ENCODE results near the gene LIN9. TPM values are rescaled to one million over a fixed set of nuclear protein-coding genes. Genes with fewer than 3 reads are reported as not detected.

LIN9 gene
- total RNA-seq, 3 donors from 2014 or later = 1.9 to 5.6 (median 2.6) TPM

DNA sequence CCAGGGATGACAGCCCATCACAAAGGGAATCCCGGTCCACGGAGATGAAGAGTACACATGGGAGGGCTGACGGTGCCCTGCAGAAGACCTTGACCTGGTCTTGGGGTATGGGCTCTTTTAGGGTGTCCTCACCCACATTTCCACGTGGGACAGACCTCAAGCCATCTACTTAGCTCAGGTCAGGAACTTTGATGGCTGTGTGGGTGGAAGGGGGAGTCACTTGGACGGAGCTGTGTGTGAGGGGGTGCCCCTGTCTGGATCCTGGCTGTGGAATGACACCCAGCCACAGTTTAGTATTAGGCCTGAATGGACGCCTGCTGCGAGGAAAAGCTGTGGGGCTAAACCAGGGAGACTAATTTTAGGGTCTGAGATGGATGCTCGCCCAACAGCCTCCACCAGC is 96.4 kb downstream of the LIN9 start:
- DNase-seq (ENCODE audit: low spot score in 2 of 2) = no peak
- H3K27me3 ChIP-seq = no peaks in the 10 kb centered on the region
- intact Hi-C loops (cut with DNase I; ENCODE audit: low total_unique reads) = no loop called here

DNA sequence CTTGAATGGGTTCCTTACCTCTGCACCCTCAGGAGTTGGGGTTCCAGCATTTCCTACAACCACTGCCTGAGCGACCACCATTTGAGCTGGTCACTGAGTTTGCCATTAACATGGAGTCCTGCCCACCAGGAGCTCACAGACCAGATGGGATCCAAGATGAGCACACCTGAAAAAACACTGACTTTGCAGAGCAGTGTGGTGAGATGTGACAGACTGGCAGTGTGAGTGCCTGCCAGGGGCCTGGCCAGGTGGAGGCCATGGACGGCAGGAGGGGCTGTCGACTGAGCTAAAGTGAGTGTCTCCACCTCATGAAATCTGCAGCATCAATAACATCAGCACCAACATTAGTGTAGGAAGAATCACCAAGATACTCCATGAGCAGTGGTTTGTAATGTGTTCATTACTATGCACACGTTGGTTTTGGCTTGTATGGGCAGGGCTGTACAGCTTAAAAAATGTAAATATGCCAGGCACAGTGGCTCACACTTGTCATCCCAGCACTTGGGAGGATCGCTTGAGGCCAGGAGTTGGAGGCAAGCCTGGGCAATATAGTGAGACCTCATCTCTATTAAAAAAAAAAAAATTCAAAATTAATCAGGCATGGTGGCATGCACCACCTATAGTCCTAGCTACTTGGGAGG is 97.7 kb downstream of the LIN9 start:
- Histone ChIP-seq H3K27me3 (no peaks in the 10 kb centered on the region), H3K9me3 (no peaks in the 10 kb centered on the region), H3K4me3 (no peak overlapping the region), H3K27ac (no peak overlapping the region), H3K4me1 (no peaks in the 10 kb centered on the region), H3K36me3 (no peaks in the 10 kb centered on the region)
- no peak for DNase-seq (ENCODE audit: low spot score in 2 of 2)
- intact Hi-C loops (cut with DNase I; ENCODE audit: low total_unique reads) = no loop called here
- no peak for TF ChIP-seq POLR2AphosphoS5 (IDR thresholded peaks at IDR 0.05)
- TF ChIP-seq, protein P1, sequence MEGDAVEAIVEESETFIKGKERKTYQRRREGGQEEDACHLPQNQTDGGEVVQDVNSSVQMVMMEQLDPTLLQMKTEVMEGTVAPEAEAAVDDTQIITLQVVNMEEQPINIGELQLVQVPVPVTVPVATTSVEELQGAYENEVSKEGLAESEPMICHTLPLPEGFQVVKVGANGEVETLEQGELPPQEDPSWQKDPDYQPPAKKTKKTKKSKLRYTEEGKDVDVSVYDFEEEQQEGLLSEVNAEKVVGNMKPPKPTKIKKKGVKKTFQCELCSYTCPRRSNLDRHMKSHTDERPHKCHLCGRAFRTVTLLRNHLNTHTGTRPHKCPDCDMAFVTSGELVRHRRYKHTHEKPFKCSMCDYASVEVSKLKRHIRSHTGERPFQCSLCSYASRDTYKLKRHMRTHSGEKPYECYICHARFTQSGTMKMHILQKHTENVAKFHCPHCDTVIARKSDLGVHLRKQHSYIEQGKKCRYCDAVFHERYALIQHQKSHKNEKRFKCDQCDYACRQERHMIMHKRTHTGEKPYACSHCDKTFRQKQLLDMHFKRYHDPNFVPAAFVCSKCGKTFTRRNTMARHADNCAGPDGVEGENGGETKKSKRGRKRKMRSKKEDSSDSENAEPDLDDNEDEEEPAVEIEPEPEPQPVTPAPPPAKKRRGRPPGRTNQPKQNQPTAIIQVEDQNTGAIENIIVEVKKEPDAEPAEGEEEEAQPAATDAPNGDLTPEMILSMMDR (IDR thresholded peaks at IDR 0.05) = no peak
- no peak for TF ChIP-seq POLR2A (IDR thresholded peaks at IDR 0.05)

More for the DNA sequence above, 96.4 kb downstream of the LIN9 start:
- TF ChIP-seq, protein P1 (IDR thresholded peaks at IDR 0.05) = no peak
- TF ChIP-seq POLR2AphosphoS5 (IDR thresholded peaks at IDR 0.05) (no peak), POLR2A (IDR thresholded peaks at IDR 0.05) (no peak)
- no peaks in the 10 kb centered on the region for H3K9me3 ChIP-seq
- H3K4me3 ChIP-seq = no peak overlapping the region
- H3K4me1 ChIP-seq = no peaks in the 10 kb centered on the region
- H3K27ac ChIP-seq = no peak overlapping the region
- no peaks in the 10 kb centered on the region for H3K36me3 ChIP-seq

DNA sequence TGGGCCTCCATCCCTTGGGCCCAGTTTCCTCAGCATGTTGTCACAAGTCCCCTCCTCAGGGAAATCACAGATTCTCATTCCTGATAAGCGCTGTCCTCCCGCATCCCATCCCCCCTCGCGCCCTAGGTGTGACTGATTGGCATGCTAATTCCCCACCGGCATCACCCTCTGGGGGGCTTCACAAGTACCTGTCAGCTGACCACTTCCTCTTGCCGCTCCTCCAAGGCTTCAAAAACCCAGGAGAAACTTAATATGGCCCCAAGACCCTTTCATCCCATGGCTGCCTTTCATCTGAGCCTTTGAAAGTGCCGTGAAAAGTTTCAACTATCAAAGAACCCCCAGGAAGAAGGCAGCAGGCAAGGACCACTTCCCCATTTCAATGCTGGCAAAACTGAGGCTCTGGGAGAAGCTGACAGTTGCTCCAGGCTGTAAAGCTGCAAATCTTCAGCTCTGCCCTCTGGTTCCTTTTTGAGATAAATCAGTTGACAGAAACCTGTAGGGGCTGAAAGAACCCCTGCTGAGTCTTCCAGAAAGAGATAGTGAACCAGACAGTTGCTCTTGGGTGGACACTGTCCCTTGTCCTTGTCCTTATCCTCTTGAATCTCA is 98.3 kb downstream of the LIN9 start:
- Histone ChIP-seq H3K9me3 (no peaks in the 10 kb centered on the region), H3K4me1 (no peaks in the 10 kb centered on the region), H3K36me3 (no peaks in the 10 kb centered on the region), H3K27me3 (no peaks in the 10 kb centered on the region), H3K4me3 (no peak overlapping the region), H3K27ac (no peak overlapping the region)
- intact Hi-C loops (cut with DNase I; ENCODE audit: low total_unique reads) = no loop called here
- DNase-seq (ENCODE audit: low spot score in 2 of 2) = no peak
- TF ChIP-seq POLR2A (IDR thresholded peaks at IDR 0.05) (no peak), POLR2AphosphoS5 (IDR thresholded peaks at IDR 0.05) (no peak)
- TF ChIP-seq, protein P1 (IDR thresholded peaks at IDR 0.05) = no peak

DNA sequence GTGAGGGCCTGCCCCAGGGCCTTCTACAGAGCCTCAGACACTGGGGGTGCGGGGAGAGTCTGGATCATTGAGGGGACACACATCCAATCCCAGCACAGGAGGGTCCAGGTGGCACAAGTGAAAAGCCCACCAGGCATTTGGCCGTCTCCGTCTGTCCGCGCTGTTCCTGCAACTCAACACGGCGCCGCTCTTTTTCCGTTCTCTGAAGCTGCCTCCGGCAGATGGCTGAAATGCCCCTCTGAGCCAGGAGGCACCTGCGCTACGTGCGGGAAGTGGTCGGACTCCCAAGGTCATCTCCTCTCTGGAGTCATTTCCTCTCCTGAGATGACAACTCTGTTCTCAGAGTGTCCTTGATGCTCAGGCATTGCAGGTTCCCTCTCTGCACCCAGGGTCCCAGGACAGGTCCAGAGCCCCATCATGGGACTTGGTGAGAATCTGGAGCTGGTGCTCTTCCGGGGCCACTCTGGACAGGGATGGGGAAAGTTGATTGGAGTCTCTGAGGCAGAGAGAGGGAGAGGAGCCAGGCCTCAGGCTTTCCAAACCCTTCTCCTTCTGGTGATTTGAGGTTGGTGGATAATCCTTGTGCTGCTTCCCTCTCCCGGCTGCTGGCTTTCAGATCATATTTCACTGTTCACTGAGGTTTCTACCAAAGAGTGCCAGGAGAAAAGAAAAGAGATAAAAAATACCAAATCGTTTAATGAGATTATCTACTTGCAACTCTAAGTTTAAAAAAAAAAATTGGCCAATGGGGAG is 99.5 kb downstream of the LIN9 start:
- no peak for DNase-seq (ENCODE audit: low spot score in 2 of 2)
- intact Hi-C loops (cut with DNase I; ENCODE audit: low total_unique reads) = no loop called here
- H3K4me1 ChIP-seq = no peaks in the 10 kb centered on the region
- no peak overlapping the region for H3K4me3 ChIP-seq
- TF ChIP-seq, protein P1 (IDR thresholded peaks at IDR 0.05) = no peak
- TF ChIP-seq POLR2A (IDR thresholded peaks at IDR 0.05) (no peak), POLR2AphosphoS5 (IDR thresholded peaks at IDR 0.05) (no peak)
- no peaks in the 10 kb centered on the region for H3K27me3 ChIP-seq
- H3K36me3 ChIP-seq = no peaks in the 10 kb centered on the region
- H3K9me3 ChIP-seq = no peaks in the 10 kb centered on the region
- no peak overlapping the region for H3K27ac ChIP-seq

DNA sequence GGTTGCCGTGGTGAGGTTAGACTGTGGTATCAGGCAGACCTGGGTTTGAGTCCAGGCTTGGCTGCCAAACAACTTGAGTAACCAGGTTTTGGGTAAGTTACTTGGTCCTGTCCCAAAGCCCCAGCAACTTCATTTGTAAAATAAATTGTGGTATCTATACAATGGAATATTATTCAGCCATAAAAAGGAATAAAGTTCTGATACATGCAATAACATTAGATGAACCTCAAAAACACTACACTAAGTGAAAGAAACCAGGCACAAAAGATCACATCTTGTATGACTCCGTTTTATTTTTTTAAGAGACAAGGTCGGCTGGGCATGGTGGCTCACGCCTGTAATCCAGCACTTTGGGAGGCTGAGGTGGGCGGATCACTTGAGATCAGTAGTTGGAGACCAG is 101.9 kb downstream of the LIN9 start:
- no peaks in the 10 kb centered on the region for H3K9me3 ChIP-seq
- TF ChIP-seq POLR2AphosphoS5 (IDR thresholded peaks at IDR 0.05) (no peak), POLR2A (IDR thresholded peaks at IDR 0.05) (no peak)
- TF ChIP-seq, protein P1 (IDR thresholded peaks at IDR 0.05) = no peak
- no peaks in the 10 kb centered on the region for H3K27me3 ChIP-seq
- H3K4me1 ChIP-seq = no peaks in the 10 kb centered on the region
- no peak for DNase-seq (ENCODE audit: low spot score in 2 of 2)
- no peak overlapping the region for H3K4me3 ChIP-seq
- H3K27ac ChIP-seq = no peak overlapping the region
- no peaks in the 10 kb centered on the region for H3K36me3 ChIP-seq
- intact Hi-C loops (cut with DNase I; ENCODE audit: low total_unique reads) = no loop called here
